IMR-90 (cell line): ENCODE results near the gene ACOT4. TPM values are rescaled to one million over a fixed set of nuclear protein-coding genes. Genes with fewer than 3 reads are reported as not detected.

Source experiments
- ATAC-seq: fragments of 200-7000 bp; cut with Tn5 transposase; 2 replicates; pipeline ENCODE4 v1.9.1; 2020; ENCODE audit warnings: low read depth, mild to moderate bottlenecking, moderate library complexity
- BruUV-seq: library from RNA; stranded (reverse); fragments of 400-500 nt; replicated peaks from 2 replicates; lab custom pipeline; 2021; lab: Mats Ljungman, UMichigan
- CTCF ChIA-PET: fragments of 300-600 bp; formaldehyde crosslinking; extraction: SDS; loops from one replicate; lab custom pipeline; 2021; ENCODE audit warnings: antibody characterized with exemption; lab: Yijun Ruan, JAX
- POLR2A ChIA-PET: fragments of 300-600 bp; sonication (Branson Sonifier 250); formaldehyde crosslinking; loops from one replicate; lab custom pipeline; 2022; ENCODE audit warnings: antibody characterized with exemption; ENCODE audit not compliant: unreplicated experiment; lab: Charles Lee
- DNase-seq: peaks from one replicate; pipeline ENCODE4 v3.0.0; 2013
- H2AFZ ChIP-seq: replicated peaks from 2 replicates; pipeline ENCODE3; 2013; ENCODE audit warnings: low read length, mild to moderate bottlenecking; ENCODE audit not compliant: poor library complexity
- H2AK5ac ChIP-seq: 2 replicates; pipeline ENCODE4 v1.6.1; 2013; ENCODE audit warnings: low read depth, low read length, inconsistent platforms
- H2AK9ac ChIP-seq: replicated peaks from 2 replicates; pipeline ENCODE3; 2013; ENCODE audit warnings: mild to moderate bottlenecking, low read depth, low read length, moderate library complexity; ENCODE audit not compliant: poor library complexity
- H2BK120ac ChIP-seq: 2 replicates; pipeline ENCODE4 v1.6.1; 2013; ENCODE audit warnings: low read depth, low read length, inconsistent platforms
- H2BK15ac ChIP-seq: 3 replicates; pipeline ENCODE4 v1.6.1; 2013; ENCODE audit warnings: low read depth, low read length, inconsistent platforms
- H2BK20ac ChIP-seq: 2 replicates; pipeline ENCODE4 v1.6.1; 2013; ENCODE audit warnings: low read depth, mild to moderate bottlenecking, inconsistent platforms, low read length, moderate library complexity
- H2BK5ac ChIP-seq: 2 replicates; pipeline ENCODE4 v1.6.1; 2013; ENCODE audit warnings: mild to moderate bottlenecking, low read depth, low read length, inconsistent platforms; ENCODE audit not compliant: poor library complexity, severe bottlenecking
- H3K14ac ChIP-seq: replicated peaks from 2 replicates; pipeline ENCODE4 v1.6.1; 2013; ENCODE audit warnings: low read depth, low read length, inconsistent platforms
- H3K18ac ChIP-seq: 2 replicates; pipeline ENCODE4 v1.6.1; 2013; ENCODE audit warnings: low read depth, low read length, control low read depth
- H3K23ac ChIP-seq: 2 replicates; pipeline ENCODE4 v1.6.1; 2013; ENCODE audit warnings: low read depth, low read length, inconsistent platforms
- H3K27ac ChIP-seq: 2 replicates; pipeline ENCODE4 v1.5.1; 2013; ENCODE audit warnings: mild to moderate bottlenecking, control low read depth, low read length; ENCODE audit not compliant: insufficient read depth
- H3K27me3 ChIP-seq: 2 replicates; pipeline ENCODE4 v1.6.1; 2013; ENCODE audit warnings: low read length; ENCODE audit not compliant: control insufficient read depth, insufficient read depth
- H3K36me3 ChIP-seq: 2 replicates; pipeline ENCODE4 v1.6.1; 2013; ENCODE audit warnings: low read length, mixed read lengths; ENCODE audit not compliant: control insufficient read depth, insufficient read depth
- H3K4ac ChIP-seq: 2 replicates; pipeline ENCODE4 v1.6.1; 2013; ENCODE audit warnings: low read depth, low read length, inconsistent platforms
- H3K4me1 ChIP-seq: 2 replicates; pipeline ENCODE4 v1.6.1; 2013; ENCODE audit warnings: low read length, mixed read lengths; ENCODE audit not compliant: control insufficient read depth, insufficient read depth
- H3K4me2 ChIP-seq: 2 replicates; pipeline ENCODE4 v1.6.1; 2013; ENCODE audit warnings: low read depth, mild to moderate bottlenecking, control low read depth, low read length, moderate library complexity
- H3K4me3 ChIP-seq: 2 replicates; pipeline ENCODE4 v1.5.1; 2013; ENCODE audit warnings: low read depth, mild to moderate bottlenecking, control low read depth, low read length, moderate library complexity; ENCODE audit not compliant: insufficient read depth
- H3K56ac ChIP-seq: 2 replicates; pipeline ENCODE4 v1.6.1; 2013; ENCODE audit warnings: low read length, inconsistent platforms; ENCODE audit not compliant: insufficient read depth; ENCODE audit errors: extremely low read depth
- H3K79me1 ChIP-seq, 2 experiments: 2 replicates each; pipeline ENCODE4 v1.6.1; 2013; ENCODE audit warnings: low read length in 2 of 2, inconsistent platforms in 1 of 2, low read depth in 1 of 2
- H3K9ac ChIP-seq: 2 replicates; pipeline ENCODE4 v1.6.1; 2013; ENCODE audit warnings: low read depth, low read length, control low read depth
- H3K9me1 ChIP-seq: 2 replicates; pipeline ENCODE4 v1.6.1; 2013; ENCODE audit warnings: low read length, inconsistent platforms; ENCODE audit not compliant: insufficient read depth
- H3K9me3 ChIP-seq: 2 replicates; pipeline ENCODE4 v1.6.1; 2013; ENCODE audit warnings: low read length; ENCODE audit not compliant: control insufficient read depth, insufficient read depth
- H4K20me1 ChIP-seq: 2 replicates; pipeline ENCODE4 v1.6.1; 2013; ENCODE audit warnings: low read length, inconsistent platforms; ENCODE audit not compliant: insufficient read depth
- H4K5ac ChIP-seq: 2 replicates; pipeline ENCODE4 v1.6.1; 2013; ENCODE audit warnings: mild to moderate bottlenecking, low read depth, low read length, control low read depth
- H4K8ac ChIP-seq, 2 experiments: 2 replicates each; pipeline ENCODE4 v1.6.1; 2013; ENCODE audit warnings: low read depth in 2 of 2, low read length in 2 of 2, control low read depth in 1 of 2, inconsistent platforms in 1 of 2
- H4K91ac ChIP-seq: 2 replicates; pipeline ENCODE4 v1.6.1; 2013; ENCODE audit warnings: low read depth, low read length, inconsistent platforms; ENCODE audit not compliant: insufficient read depth
- CHD1 ChIP-seq: IDR thresholded peaks from 2 replicates; pipeline ENCODE4 v1.6.1; 2012; ENCODE audit warnings: low read depth, low read length, improper control_type of control experiment
- FOS ChIP-seq: fragments of 150-350 bp; IDR thresholded peaks from 2 replicates; pipeline ENCODE4 v1.6.1; 2016; ENCODE audit warnings: low read depth, low read length
- MAFK ChIP-seq: IDR thresholded peaks from 2 replicates; pipeline ENCODE4 v1.6.1; 2012; ENCODE audit warnings: low read depth, low read length, improper control_type of control experiment
- MXI1 ChIP-seq: IDR thresholded peaks from 2 replicates; pipeline ENCODE4 v1.6.1; 2012; ENCODE audit warnings: low read depth, mild to moderate bottlenecking, low read length, moderate library complexity, borderline replicate concordance
- NFE2L2 ChIP-seq: fragments of 150-350 bp; IDR thresholded peaks from 2 replicates; pipeline ENCODE4 v1.6.1; 2016; ENCODE audit warnings: low read depth, mild to moderate bottlenecking, low read length
- POLR2A ChIP-seq: IDR thresholded peaks from 2 replicates; pipeline ENCODE4 v1.6.1; 2012; ENCODE audit warnings: mild to moderate bottlenecking, low read depth, low read length
- RCOR1 ChIP-seq: IDR thresholded peaks from 2 replicates; pipeline ENCODE4 v1.6.1; 2012; ENCODE audit warnings: mild to moderate bottlenecking, low read length, improper control_type of control experiment; ENCODE audit not compliant: insufficient replicate concordance
- SMC3 ChIP-seq: fragments of 150-350 bp; IDR thresholded peaks from 2 replicates; pipeline ENCODE4 v1.6.1; 2016; ENCODE audit warnings: low read depth, mild to moderate bottlenecking, antibody characterized with exemption, low read length, moderate library complexity
- WGBS, 2 experiments: methylation state at CpG; one replicate each; pipeline versions ENCODE4 v1.1.5 to v1.1.7; 2013; ENCODE audit warnings: missing lambda C conversion rate in 2 of 2; ENCODE audit not compliant: insufficient read length in 1 of 2; ENCODE audit errors: extremely low coverage in 2 of 2; 5-methylcytosine and 5-hydroxymethylcytosine counted together
- dilution Hi-C: fragments of 300-500 bp; cut with HindIII; formaldehyde crosslinking; loops from one replicate; pipeline ENCODE4 v1.14.3; 2018; ENCODE audit warnings: low sequenced_read_pairs; ENCODE audit not compliant: unreplicated experiment
- in situ Hi-C: fragments of 300-500 bp; cut with MboI; formaldehyde crosslinking; loops from 3 replicates; pipeline ENCODE4 v1.14.3; 2019; ENCODE audit warnings: low sequenced_read_pairs, inconsistent platforms, mixed read lengths
- intact Hi-C: fragments of 100-400 bp; cut with micrococcal nuclease; formaldehyde crosslinking; loops from 2 replicates; pipeline ENCODE4 v1.10.0; 2022
- polyA plus RNA-seq, 3 experiments: library from polyadenylated mRNA; depleted of rRNA; stranded (reverse); fragments of >200 nt; gene quantifications; 2 replicates each; pipeline ENCODE4 v1.2.3, GENCODE V29; 2012; ENCODE audit warnings: low replicate concordance in 1 of 3
- total RNA-seq: library from RNA; depleted of rRNA; stranded (reverse); fragments of >200 nt; gene quantifications from 2 replicates; pipeline ENCODE4 v1.2.3, GENCODE V29; 2012
- TF ChIP-seq, protein P1 (sequence below): conservative IDR thresholded peaks from 2 replicates; pipeline ENCODE4 v1.5.1; 2012; ENCODE audit warnings: mild to moderate bottlenecking, low read depth, low read length, improper control_type of control experiment
- TF ChIP-seq, protein P2 (sequence below): fragments of 150-350 bp; IDR thresholded peaks from 2 replicates; pipeline ENCODE4 v1.6.1; 2017; ENCODE audit warnings: mild to moderate bottlenecking, antibody characterized with exemption, low read length, low read depth
- TF ChIP-seq, protein P3 (sequence below): fragments of 150-350 bp; IDR thresholded peaks from 2 replicates; pipeline ENCODE4 v1.6.1; 2016; ENCODE audit warnings: low read depth, mild to moderate bottlenecking, low read length, moderate library complexity, borderline replicate concordance

Gene ACOT4
- total and polyA plus RNA-seq, 2 of the 4 experiments (the other 2 are of a cell fraction) = 0.22 to 0.54 TPM

DNA sequence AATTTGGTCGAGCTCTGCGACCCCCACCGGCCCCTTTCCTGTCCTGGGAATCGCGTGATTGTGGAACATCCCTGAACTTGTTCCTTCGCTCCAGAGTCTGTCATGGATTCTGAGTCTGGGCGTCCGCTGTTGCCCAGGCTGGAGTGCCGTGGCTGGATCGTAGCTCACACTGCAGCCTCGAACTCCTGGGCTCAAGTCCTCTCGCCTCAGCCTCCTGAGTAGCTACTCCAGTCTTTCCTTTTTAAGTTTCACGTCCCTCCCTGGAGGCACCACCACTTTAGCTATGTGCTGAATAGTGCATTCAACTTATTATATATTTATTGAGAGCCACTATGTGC is 21.3 kb downstream of the ACOT4 start:
- Histone ChIP-seq H2AFZ (peak overlapping the region; percentile 93), H3K4me1 (no peaks in the 10 kb centered on the region), H3K4me2 (peak overlapping the region; percentile 77), H3K9me1 (no peaks in the 10 kb centered on the region), H3K27me3 (0 out of 2 replicates have a peak, but pooled peaks cover 3% of the 10 kb centered on the region), H2AK9ac (no peak overlapping the region), H3K79me1 (no peaks in the 10 kb centered on the region), H3K4me3 (peak overlapping the region; percentile 77), H2BK5ac (peak overlapping the region; percentile 26), H3K9ac (peak overlapping the region; percentile 71), H3K36me3 (no peaks in the 10 kb centered on the region), H3K4ac (peak overlapping the region; percentile 25), H3K56ac (no peak overlapping the region), H3K18ac (no peak overlapping the region), H2AK5ac (no peak overlapping the region), H2BK120ac (no peak overlapping the region), H3K27ac (no peak overlapping the region; the same call in 1 of the 2 replicates), H4K91ac (no peak overlapping the region), H4K5ac (peak overlapping the region; percentile 65), H4K20me1 (no peaks in the 10 kb centered on the region), H3K14ac (no peak overlapping the region; the same call in 1 of the 2 replicates), H3K9me3 (no peaks in the 10 kb centered on the region; the same call in 1 of the 2 replicates), H2BK15ac (no peak overlapping the region), H3K23ac (0 out of 2 replicates have a peak overlapping the region, but pooled peaks have one; percentile 66), H2BK20ac (no peak overlapping the region), H4K8ac (peak overlapping the region; percentile 61 to 83; a peak in 3 of 4 replicates)
- TF ChIP-seq, protein P1, sequence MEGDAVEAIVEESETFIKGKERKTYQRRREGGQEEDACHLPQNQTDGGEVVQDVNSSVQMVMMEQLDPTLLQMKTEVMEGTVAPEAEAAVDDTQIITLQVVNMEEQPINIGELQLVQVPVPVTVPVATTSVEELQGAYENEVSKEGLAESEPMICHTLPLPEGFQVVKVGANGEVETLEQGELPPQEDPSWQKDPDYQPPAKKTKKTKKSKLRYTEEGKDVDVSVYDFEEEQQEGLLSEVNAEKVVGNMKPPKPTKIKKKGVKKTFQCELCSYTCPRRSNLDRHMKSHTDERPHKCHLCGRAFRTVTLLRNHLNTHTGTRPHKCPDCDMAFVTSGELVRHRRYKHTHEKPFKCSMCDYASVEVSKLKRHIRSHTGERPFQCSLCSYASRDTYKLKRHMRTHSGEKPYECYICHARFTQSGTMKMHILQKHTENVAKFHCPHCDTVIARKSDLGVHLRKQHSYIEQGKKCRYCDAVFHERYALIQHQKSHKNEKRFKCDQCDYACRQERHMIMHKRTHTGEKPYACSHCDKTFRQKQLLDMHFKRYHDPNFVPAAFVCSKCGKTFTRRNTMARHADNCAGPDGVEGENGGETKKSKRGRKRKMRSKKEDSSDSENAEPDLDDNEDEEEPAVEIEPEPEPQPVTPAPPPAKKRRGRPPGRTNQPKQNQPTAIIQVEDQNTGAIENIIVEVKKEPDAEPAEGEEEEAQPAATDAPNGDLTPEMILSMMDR = no peak
- TF ChIP-seq MAFK (no peak), POLR2A (no peak), FOS (no peak), MXI1 (no peak), RCOR1 (no peak), NFE2L2 (no peak), SMC3 (no peak), CHD1 (no peak)
- TF ChIP-seq, protein P2, sequence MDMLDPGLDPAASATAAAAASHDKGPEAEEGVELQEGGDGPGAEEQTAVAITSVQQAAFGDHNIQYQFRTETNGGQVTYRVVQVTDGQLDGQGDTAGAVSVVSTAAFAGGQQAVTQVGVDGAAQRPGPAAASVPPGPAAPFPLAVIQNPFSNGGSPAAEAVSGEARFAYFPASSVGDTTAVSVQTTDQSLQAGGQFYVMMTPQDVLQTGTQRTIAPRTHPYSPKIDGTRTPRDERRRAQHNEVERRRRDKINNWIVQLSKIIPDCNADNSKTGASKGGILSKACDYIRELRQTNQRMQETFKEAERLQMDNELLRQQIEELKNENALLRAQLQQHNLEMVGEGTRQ = no peak
- TF ChIP-seq, protein P3, sequence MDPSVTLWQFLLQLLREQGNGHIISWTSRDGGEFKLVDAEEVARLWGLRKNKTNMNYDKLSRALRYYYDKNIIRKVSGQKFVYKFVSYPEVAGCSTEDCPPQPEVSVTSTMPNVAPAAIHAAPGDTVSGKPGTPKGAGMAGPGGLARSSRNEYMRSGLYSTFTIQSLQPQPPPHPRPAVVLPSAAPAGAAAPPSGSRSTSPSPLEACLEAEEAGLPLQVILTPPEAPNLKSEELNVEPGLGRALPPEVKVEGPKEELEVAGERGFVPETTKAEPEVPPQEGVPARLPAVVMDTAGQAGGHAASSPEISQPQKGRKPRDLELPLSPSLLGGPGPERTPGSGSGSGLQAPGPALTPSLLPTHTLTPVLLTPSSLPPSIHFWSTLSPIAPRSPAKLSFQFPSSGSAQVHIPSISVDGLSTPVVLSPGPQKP = no peak
- no TSS peak for BruUV-seq
- ChIA-PET CTCF (no interaction called here), POLR2A (no interaction called here)
- in situ Hi-C loops (no loop called here), intact Hi-C loops (loop anchor here (5.0 kb wide), 1 partner anchor 121 kb away; the partner anchor contains the start of gene RIOX1), dilution Hi-C loops (no loop called here)
- ATAC-seq (no peak; the same call in 1 of the 2 replicates), DNase-seq (no peak)
- 9% methylated on average over 6 of the region's 13 CpGs; no CpG with 5 or more reads in 1 of the 2 experiments for WGBS, 2 experiments
